WI38 (cell line): ENCODE data around the gene CDH12.
"Not testable (repeated sequence)": the region's sequence is repeated elsewhere in the genome, so short reads cannot be mapped to it uniquely, and the experiment has no call there.

Experiments used
- H3K4me3 ChIP-seq: 2 replicates; pipeline ENCODE4 v1.5.1; 2011; ENCODE audit warnings: low read depth, mild to moderate bottlenecking, control low read depth, low read length
- CTCF ChIP-seq: IDR thresholded peaks from 2 replicates; pipeline ENCODE4 v1.5.1; 2012; ENCODE audit warnings: low read depth, mild to moderate bottlenecking, control low read depth, low read length

CDH12 gene

DNA sequence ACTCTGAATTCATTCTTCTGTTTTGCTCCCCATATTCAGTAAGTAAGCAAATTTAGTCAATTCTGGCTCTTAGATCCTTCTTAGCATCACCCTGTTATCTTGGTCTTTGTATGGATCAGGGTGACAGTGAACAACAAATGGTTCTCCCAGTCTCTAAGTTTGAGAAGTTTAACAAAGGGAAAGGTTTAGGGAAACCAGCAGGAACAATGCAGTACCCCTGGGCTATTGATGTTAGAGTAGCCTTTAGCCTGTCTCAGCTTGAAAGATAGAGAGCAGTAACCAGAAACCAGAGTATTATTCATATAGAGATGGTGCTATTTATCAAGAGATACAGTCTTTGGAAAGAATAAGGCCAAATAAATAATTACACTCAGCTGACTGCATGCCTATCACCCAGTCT, 241.8 kb downstream of the CDH12 start:
- no peak for TF ChIP-seq CTCF
- no peak overlapping the region for H3K4me3 ChIP-seq

GRCh38 chr5:22607498-22607897, 245.6 kb downstream of the CDH12 start:
- not testable (repeated sequence) for H3K4me3 ChIP-seq

GRCh38 chr5:22605473-22605872, 247.7 kb downstream of the CDH12 start:
- H3K4me3 ChIP-seq = no peak overlapping the region
- TF ChIP-seq CTCF = no peak

- no peak for TF ChIP-seq CTCF
- H3K4me3 ChIP-seq = no peak overlapping the region
Measured at GRCh38 chr5:22604711-22605110, 248.4 kb downstream of the CDH12 start.

- TF ChIP-seq CTCF = no peak
- H3K4me3 ChIP-seq = no peak overlapping the region
Measured at GRCh38 chr5:22598796-22599195, 254.3 kb downstream of the CDH12 start.

- no peak overlapping the region for H3K4me3 ChIP-seq
- TF ChIP-seq CTCF = no peak
Measured at GRCh38 chr5:22596404-22596970, 256.7 kb downstream of the CDH12 start.

GRCh38 chr5:22594491-22594890, 258.7 kb downstream of the CDH12 start:
- H3K4me3 ChIP-seq = no peak overlapping the region
- no peak for TF ChIP-seq CTCF

DNA sequence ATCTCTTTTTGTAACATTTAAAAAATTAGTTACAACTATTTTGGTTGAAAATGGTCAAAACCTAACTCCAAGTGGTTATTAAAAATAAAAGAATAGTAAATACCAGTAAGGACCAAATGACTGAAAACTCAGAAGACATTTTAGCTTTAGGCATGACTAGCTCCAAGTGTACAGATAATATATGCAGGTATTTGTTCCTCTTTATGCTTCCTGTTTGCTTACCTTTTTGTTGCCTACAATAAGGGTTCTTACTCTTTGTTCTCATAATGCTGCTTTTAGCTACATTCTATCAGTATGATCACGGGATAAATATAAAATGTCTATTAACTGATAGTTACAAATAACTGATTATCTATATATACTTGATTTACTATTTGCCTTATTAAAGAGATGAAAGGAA, 259.6 kb downstream of the CDH12 start:
- TF ChIP-seq CTCF = no peak
- H3K4me3 ChIP-seq = no peak overlapping the region
